Aorta (tissue), 5 donors: Measurements from ENCODE around the gene AR. TPM values are rescaled to one million over a fixed set of nuclear protein-coding genes. Genes with fewer than 3 reads are reported as not detected.

ENCODE experiments used
- ATAC-seq: fragments of 200-7000 bp; cut with Tn5 transposase; one replicate; pipeline ENCODE4 v1.9.1; 2022; ENCODE audit warnings: moderate library complexity; ENCODE audit not compliant: low FRiP score
- DNase-seq, 2 donors: peaks; one replicate each; pipeline ENCODE4 v3.0.0-alpha.2; 2020
- H3K27ac ChIP-seq, 2 donors: one replicate each; pipeline ENCODE4 v1.5.1; 2013; ENCODE audit warnings: low read length in 2 of 2, mild to moderate bottlenecking in 2 of 2, moderate library complexity in 2 of 2, control low read depth in 1 of 2, inconsistent platforms in 1 of 2, low read depth in 1 of 2
- H3K27me3 ChIP-seq, 2 donors: one replicate each; pipeline ENCODE4 v1.6.1; 2013; ENCODE audit warnings: control low read depth in 1 of 2, low read length in 1 of 2, mild to moderate bottlenecking in 1 of 2, moderate library complexity in 1 of 2; ENCODE audit not compliant: insufficient read depth in 2 of 2, control insufficient read depth in 1 of 2
- H3K36me3 ChIP-seq, 2 donors: one replicate each; pipeline ENCODE4 v1.6.1; 2013; ENCODE audit warnings: control low read depth in 1 of 2, low read length in 1 of 2, mild to moderate bottlenecking in 1 of 2; ENCODE audit not compliant: insufficient read depth in 2 of 2, control insufficient read depth in 1 of 2
- H3K4me1 ChIP-seq, 2 donors: one replicate each; pipeline ENCODE4 v1.6.1; 2013; ENCODE audit warnings: low read length in 2 of 2, control low read depth in 1 of 2, mild to moderate bottlenecking in 1 of 2, moderate library complexity in 1 of 2; ENCODE audit not compliant: insufficient read depth in 2 of 2, control insufficient read depth in 1 of 2
- H3K4me3 ChIP-seq, 2 donors: one replicate each; pipeline ENCODE4 v1.5.1; 2013; ENCODE audit warnings: low read length in 2 of 2, control low read depth in 1 of 2, mild to moderate bottlenecking in 1 of 2
- H3K9me3 ChIP-seq: one replicate; pipeline ENCODE4 v1.6.1; 2013; ENCODE audit warnings: mild to moderate bottlenecking, low read length; ENCODE audit not compliant: control insufficient read depth
- WGBS, 2 donors: extraction: QIAGEN DNeasy Blood & Tissue Kit; methylation state at CpG; one replicate each; pipeline ENCODE4 v1.1.7; 2013; 5-methylcytosine and 5-hydroxymethylcytosine counted together
- intact Hi-C, 2 donors: fragments of 100-400 bp; cut with DNase I; formaldehyde crosslinking; loops; one replicate each; pipeline versions ENCODE4 v1.14.2 to v1.15.0; 2022
- polyA plus RNA-seq, 2 donors: library from polyadenylated mRNA; stranded (reverse); fragments of 200-250 nt; gene quantifications; one replicate each; pipeline ENCODE4 v1.2.3, GENCODE V29; 2013
- total RNA-seq, 2 donors: library from RNA; stranded (reverse); fragmentation: NEBNext Ultra II Directional; extraction: Animal tissue kit (Norgen Biotek cat#: 25700); gene quantifications; one replicate each; pipeline ENCODE4 v1.2.1, GENCODE V29; 2021
- donor health status: healthy with polysubstance abuse.
- donor health status: Bipolar disorder and iron deficiency.
- donor health status: DM: no; HTN: no; CAD: no.
- donor health status: DM: no; HTN: no; CAD: no.
- donor health status: DM: yes; HTN: yes; CAD: no.

Gene AR
- total and polyA plus RNA-seq, 4 donors = 1.6 to 17.9 (median 8.9) TPM

DNA sequence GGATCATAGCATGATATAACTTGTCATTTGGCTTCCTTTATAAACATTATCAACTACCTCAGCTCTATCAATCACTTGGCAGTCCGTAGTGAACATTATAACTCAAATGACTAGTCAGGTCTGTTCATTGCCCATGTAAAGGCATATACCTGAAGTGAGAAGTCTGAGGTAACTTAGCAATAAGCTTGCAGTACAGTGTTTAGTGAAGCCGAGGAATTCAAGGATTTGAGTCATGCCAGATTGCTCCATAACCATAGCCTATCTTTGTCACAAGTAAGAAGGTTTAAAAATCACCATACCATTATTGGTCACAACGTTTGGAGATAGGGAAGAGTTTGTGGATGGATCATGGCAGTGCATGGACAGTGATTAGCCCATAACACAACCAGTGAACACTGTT lies 41.6 kb downstream of the AR start:
- H3K4me3 ChIP-seq = no peak overlapping the region
- WGBS, 2 donors = 63 to 82% methylated on average over 3 of the region's 3 CpGs
- intact Hi-C loops = no loop called here

DNA sequence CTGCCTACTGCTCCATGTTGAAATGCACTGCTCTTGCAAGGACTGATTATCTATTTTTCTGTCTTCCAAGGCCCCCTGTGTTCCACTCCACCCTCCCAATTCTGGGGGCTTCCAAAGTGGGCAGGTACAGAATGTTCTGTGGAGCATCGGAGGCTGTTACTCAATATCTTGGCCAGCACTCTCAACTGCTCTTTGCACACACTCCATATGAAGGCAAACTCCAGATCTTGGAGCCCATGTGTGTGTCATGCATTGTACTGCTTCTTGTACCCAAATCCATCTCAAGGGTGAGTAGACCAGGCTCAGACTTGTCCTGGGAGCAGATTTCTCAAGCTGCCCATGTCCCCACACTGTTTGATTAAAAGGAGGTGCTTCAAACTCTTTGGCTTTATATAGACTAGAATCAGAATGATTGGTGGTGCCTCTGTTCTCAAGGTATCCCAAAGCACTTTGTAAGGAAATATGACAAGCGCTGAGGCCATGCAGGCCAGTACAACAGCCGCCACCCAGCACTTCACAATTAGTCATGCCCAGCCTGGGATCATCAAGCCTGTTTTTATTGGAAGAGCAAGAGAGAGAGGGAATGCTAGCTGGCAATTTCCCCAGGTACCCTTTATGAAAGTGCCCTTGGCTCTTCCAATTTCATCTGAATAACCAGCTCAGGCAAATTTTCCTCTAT lies 44.3 kb downstream of the AR start:
- Histone ChIP-seq H3K27ac (no peak overlapping the region), H3K9me3 (no peaks in the 10 kb centered on the region), H3K27me3 (no peaks in the 10 kb centered on the region), H3K4me1 (peaks cover 0 to 3% of the 10 kb centered on the region in 2 donors), H3K36me3 (no peaks in the 10 kb centered on the region), H3K4me3 (no peak overlapping the region)
- no peak for DNase-seq
- peak; percentile 51 for ATAC-seq
- intact Hi-C loops = no loop called here
- 34 to 49% methylated on average over 3 of the region's 3 CpGs for WGBS, 2 donors

More for the DNA sequence above, 41.6 kb downstream of the AR start:
- DNase-seq = no peak
- Histone ChIP-seq H3K4me1 (peaks cover 0 to 6% of the 10 kb centered on the region in 2 donors), H3K27ac (no peak overlapping the region), H3K9me3 (no peaks in the 10 kb centered on the region), H3K36me3 (no peaks in the 10 kb centered on the region), H3K27me3 (no peaks in the 10 kb centered on the region)
- no peak for ATAC-seq

DNA sequence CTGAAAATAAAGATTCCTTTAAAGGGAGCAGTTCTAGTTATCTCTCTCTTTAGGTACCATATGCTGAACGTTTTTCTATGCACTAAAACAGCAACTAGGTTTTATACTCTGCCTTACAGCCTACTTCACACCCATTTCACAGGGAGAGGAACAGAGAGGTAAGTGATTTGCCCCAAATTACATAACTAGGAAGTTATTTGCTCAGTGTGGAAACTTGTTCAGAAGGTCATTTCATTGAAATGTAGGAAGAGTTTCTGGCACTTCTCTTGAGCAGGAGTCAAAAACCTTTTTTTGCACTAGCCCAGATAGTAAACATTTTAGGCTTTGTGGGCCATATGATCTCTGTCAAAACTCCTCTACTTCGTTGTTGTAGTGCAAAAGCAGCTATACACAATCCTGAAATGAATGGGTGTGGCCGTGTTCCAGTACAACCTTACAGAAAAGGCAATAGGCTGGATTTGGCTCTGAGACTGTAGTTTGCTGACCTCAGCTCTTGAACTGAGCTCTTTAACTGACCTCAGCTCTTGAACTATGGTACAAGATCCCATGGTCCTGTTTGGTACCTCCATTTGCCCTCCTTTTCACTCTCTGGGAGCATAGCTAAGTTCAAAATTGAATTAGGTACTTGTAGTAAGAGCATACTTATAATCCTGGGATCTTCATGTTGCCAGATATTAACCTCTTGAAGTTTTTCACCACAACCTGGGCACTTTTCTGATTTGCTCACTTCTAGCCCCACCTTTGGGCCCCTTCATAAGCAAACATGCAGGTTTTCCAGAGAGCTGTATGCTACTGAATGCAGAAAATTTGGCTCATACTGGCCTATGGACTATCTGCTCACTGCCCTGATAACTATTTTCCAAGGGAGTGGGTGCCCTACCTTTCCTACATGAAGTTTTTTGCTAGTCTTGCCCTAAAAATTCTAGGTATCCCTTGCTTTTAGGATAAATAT lies 53.3 kb downstream of the AR start:
- Histone ChIP-seq H3K4me3 (no peak overlapping the region), H3K36me3 (no peaks in the 10 kb centered on the region), H3K27me3 (no peaks in the 10 kb centered on the region), H3K27ac (no peak overlapping the region), H3K9me3 (no peaks in the 10 kb centered on the region), H3K4me1 (no peaks in the 10 kb centered on the region)
- intact Hi-C loops = no loop called here
- WGBS, 2 donors = 25 to 46% methylated on average over 3 of the region's 3 CpGs
- ATAC-seq (no peak), DNase-seq (no peak)

DNA sequence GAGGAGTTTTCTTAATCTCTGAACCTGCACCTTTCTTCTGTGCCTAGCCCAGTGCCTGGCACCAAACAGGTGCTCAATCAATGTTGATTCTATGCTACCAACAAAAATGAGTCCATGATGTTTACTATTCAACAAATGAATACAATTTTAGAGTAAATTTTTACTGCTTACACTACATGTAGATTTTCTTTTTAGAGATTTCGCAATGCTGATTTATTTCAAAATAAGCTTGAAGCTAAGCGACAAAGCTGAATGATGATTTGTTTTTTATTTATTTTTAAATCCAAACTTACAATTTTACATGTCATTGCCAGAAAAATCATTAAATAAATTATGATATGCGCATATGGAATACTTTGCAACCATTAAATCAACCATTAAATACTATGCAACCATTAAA lies 55.7 kb downstream of the AR start:
- H3K27me3 ChIP-seq = no peaks in the 10 kb centered on the region
- H3K4me1 ChIP-seq = no peaks in the 10 kb centered on the region
- ATAC-seq (no peak), DNase-seq (no peak)
- intact Hi-C loops = no loop called here
- no peaks in the 10 kb centered on the region for H3K36me3 ChIP-seq
- no peak overlapping the region for H3K27ac ChIP-seq
- WGBS, 2 donors = 82 to 98% methylated on average over 3 of the region's 3 CpGs
- H3K4me3 ChIP-seq = no peak overlapping the region
- H3K9me3 ChIP-seq = no peaks in the 10 kb centered on the region

DNA sequence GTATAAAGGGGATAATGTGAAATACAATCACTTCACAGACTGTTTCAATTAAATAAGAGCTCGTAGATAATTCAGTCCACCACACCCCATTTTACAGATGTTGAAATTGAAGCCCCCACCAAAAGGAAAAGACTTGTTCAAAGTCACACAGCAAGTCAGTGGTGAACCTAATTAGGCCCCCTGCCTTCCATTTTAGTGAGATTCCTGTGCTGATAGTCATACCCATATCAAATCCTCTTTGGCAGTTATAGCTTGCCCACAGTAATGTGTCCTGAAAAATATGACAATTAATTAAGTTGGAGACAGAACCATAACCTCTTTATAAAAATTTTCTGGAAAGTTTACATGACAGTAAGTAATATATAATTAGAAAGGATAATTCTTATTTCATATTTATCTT lies 58.0 kb downstream of the AR start:
- no peaks in the 10 kb centered on the region for H3K36me3 ChIP-seq
- H3K27me3 ChIP-seq = no peaks in the 10 kb centered on the region
- DNase-seq = no peak
- no peaks in the 10 kb centered on the region for H3K4me1 ChIP-seq
- WGBS, 2 donors = 67 to 89% methylated on average over 1 of the region's 1 CpG
- intact Hi-C loops = no loop called here
- no peak overlapping the region for H3K4me3 ChIP-seq
- no peak overlapping the region for H3K27ac ChIP-seq
- no peaks in the 10 kb centered on the region for H3K9me3 ChIP-seq
- no peak for ATAC-seq

DNA sequence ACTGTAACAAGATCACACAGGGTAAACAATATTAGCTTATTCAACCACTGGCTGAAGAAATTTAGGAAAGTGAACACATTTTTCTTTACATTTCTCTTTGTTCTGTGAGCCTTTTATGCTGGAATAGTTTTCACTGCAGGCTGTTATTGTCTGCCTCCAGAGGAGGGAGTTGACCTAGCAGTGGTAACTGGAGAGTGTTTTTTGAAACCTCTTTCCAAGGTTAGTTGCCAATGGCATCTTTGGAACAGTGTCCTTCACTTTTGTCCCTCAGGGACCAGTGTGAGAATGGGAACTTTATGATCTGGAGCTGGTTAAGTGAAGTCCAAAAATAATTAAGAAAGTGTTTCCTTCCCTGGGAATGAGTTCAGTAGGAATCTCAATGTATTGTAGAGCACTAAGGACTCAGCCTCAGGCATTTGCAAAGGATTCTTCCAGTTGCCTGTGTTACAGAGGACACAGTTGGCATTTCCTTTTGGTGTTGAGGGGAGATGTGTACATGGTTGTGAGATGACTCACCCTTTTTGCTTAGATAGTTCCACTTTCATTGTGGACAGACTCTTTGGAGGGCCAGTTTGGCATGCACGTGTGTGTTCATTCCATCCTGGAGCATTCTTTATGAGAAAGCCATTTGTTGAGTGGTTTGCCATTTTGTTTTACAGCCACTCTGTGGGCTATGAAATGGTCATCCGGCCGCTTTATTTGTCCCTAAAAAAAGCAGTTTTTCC lies 61.3 kb downstream of the AR start:
- Histone ChIP-seq H3K27me3 (no peaks in the 10 kb centered on the region), H3K27ac (peak overlapping the region in 1 of 2 donors; percentile 28), H3K36me3 (no peaks in the 10 kb centered on the region), H3K9me3 (no peaks in the 10 kb centered on the region), H3K4me1 (no peaks in the 10 kb centered on the region), H3K4me3 (no peak overlapping the region)
- ATAC-seq (no peak), DNase-seq (no peak)
- intact Hi-C loops = no loop called here
- WGBS, 2 donors = 40 to 43% methylated on average over 3 of the region's 3 CpGs

DNA sequence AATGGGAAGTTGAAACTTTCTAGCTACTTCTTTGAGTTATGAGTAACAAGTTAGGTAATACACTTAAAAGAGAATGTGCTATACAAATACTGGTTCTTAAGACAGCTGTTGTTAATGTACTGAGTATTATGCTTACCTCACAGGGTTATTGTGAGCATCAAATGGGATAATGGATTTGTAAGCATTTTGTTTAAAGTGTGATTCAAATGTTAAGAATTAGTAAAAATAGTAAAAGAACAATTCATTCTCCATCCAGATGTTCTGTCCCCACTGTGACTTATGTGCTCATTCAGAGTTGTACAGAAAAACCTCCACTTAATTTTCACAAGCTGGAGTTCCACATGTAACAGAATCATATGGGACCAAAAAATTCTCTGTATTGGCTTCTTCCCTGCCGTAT lies 63.6 kb downstream of the AR start:
- no peak overlapping the region for H3K27ac ChIP-seq
- intact Hi-C loops = no loop called here
- 81 to 97% methylated on average over 1 of the region's 1 CpG for WGBS, 2 donors

DNA sequence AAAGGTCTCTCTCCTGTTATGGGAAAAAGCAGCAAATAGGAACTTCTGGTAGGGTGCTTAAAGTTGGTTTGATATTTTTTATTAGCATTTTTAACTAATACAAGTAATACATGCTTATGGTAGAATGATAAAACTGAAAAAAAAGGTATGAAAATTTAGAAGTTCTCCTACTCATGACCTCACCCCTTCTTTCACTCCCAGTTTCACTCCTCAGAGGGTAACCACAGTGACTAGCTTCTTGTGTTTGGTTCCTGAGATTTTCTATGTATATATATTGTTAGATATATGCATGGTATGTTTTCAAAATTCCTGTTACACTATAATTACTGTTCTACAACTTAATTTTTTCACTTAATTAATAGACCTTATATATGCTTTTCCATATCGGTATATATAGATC lies 66.5 kb downstream of the AR start:
- Histone ChIP-seq H3K4me1 (no peaks in the 10 kb centered on the region), H3K36me3 (no peaks in the 10 kb centered on the region), H3K9me3 (no peaks in the 10 kb centered on the region), H3K27ac (no peak overlapping the region), H3K27me3 (no peaks in the 10 kb centered on the region), H3K4me3 (no peak overlapping the region)
- ATAC-seq = no peak
- WGBS, 2 donors = 0% methylated on average over 1 of the region's 1 CpG
- intact Hi-C loops = no loop called here
- DNase-seq = no peak

More for the DNA sequence above, 63.6 kb downstream of the AR start:
- H3K9me3 ChIP-seq = no peaks in the 10 kb centered on the region
- H3K27me3 ChIP-seq = no peaks in the 10 kb centered on the region
- no peaks in the 10 kb centered on the region for H3K4me1 ChIP-seq
- H3K4me3 ChIP-seq = no peak overlapping the region
- no peaks in the 10 kb centered on the region for H3K36me3 ChIP-seq
- DNase-seq (no peak), ATAC-seq (no peak)
